ENCODE measurements around the gene FGF9.

Gene FGF9

DNA sequence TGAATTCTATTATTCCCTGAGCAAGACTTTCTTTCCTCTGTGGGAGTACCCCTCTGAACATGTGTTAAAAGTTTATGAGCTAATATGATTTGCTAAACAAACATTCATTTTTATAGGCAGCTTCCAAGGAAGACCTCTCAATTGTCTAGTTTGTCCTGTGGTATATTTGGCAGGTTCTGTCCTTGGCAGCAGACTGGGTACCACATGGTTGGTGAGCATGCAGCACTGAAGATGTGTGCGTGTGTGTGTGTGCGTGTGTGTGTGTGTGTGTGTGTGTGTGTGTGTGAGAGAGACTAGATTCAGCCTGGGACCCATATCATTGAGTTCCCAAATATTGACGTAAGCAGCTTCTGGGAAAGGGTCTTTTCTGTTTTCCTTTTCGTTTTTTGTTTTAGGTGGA is 24.0 kb downstream of the FGF9 start:
- H3K4me3 ChIP-seq = no peak overlapping the region
- no peak overlapping the region for H3K27ac ChIP-seq
- TF ChIP-seq, protein P1, sequence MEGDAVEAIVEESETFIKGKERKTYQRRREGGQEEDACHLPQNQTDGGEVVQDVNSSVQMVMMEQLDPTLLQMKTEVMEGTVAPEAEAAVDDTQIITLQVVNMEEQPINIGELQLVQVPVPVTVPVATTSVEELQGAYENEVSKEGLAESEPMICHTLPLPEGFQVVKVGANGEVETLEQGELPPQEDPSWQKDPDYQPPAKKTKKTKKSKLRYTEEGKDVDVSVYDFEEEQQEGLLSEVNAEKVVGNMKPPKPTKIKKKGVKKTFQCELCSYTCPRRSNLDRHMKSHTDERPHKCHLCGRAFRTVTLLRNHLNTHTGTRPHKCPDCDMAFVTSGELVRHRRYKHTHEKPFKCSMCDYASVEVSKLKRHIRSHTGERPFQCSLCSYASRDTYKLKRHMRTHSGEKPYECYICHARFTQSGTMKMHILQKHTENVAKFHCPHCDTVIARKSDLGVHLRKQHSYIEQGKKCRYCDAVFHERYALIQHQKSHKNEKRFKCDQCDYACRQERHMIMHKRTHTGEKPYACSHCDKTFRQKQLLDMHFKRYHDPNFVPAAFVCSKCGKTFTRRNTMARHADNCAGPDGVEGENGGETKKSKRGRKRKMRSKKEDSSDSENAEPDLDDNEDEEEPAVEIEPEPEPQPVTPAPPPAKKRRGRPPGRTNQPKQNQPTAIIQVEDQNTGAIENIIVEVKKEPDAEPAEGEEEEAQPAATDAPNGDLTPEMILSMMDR (IDR thresholded peaks at IDR 0.05) = no peak
- no peak for DNase-seq (ENCODE audit: low spot score)

DNA sequence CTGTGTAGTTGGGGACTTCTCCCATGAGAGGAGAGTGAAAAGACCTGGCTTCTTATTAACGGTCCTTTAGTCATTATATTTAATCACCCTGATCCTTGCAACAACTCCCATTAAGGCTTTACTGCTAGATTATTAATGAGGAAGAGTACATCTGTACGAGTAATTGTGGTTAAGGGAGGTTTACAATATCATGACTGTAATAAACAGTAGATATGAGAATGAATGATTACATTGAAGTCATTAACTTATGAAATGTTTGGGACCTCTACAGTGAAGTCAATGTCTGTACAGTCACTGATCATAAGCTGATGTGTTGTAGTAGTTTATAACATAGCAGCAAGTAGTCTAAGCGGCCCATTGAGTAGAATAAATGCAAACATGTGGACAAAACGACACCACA is 24.7 kb downstream of the FGF9 start:
- TF ChIP-seq, protein P1 (IDR thresholded peaks at IDR 0.05) = no peak
- no peak for DNase-seq (ENCODE audit: low spot score)
- no peak overlapping the region for H3K27ac ChIP-seq
- H3K4me3 ChIP-seq = no peak overlapping the region

DNA sequence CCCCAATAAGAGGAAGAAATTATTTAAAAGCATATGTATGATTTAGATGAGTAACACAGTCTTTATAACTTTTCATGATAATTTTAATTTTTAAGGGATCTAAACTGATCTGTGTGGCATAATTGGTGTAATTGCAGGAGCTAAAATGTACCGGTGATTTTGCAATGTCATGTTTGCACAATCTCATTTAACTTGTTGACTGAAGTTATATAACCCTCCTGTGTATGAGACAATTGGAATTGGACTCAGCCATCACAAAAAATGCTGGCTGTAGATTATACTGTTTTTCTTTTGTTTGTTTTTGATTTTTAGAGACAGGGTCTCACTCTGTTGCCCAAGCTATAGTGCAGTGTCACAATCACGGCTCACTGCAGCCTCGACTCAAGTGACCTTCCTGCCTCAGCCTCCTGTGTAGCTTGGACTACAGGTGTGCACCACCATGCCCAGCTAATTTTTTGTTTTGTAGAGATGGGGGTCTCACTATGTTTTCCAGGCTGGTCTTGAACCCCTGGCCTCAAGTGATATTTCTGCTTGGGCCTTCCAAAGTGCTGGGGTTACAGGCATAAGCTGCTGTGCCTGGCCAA is 26.1 kb downstream of the FGF9 start:
- DNase-seq (ENCODE audit: low spot score) = no peak
- Histone ChIP-seq H3K4me3 (no peak overlapping the region), H3K27ac (no peak overlapping the region)
- TF ChIP-seq, protein P1 (IDR thresholded peaks at IDR 0.05) = no peak

GRCh38 chr13:21698817-21699679 is 28.2 kb downstream of the FGF9 start:
- H3K4me3 ChIP-seq = no peak overlapping the region

GRCh38 chr13:21701460-21701859 is 30.6 kb downstream of the FGF9 start:
- TF ChIP-seq, protein P1 (IDR thresholded peaks at IDR 0.05) = no peak
- Histone ChIP-seq H3K27ac (no peak overlapping the region), H3K4me3 (no peak overlapping the region)
- DNase-seq (ENCODE audit: low spot score) = no peak

More at GRCh38 chr13:21698817-21699679, 28.2 kb downstream of the FGF9 start:
- TF ChIP-seq, protein P1 (IDR thresholded peaks at IDR 0.05) = no peak
- DNase-seq (ENCODE audit: low spot score) = no peak
- H3K27ac ChIP-seq = no peak overlapping the region

- no peak overlapping the region for H3K4me3 ChIP-seq
- TF ChIP-seq, protein P1 (IDR thresholded peaks at IDR 0.05) = no peak
- DNase-seq (ENCODE audit: low spot score) = no peak
- H3K27ac ChIP-seq = no peak overlapping the region
Observed at GRCh38 chr13:21703846-21704245, 33.0 kb downstream of the FGF9 start.

DNA sequence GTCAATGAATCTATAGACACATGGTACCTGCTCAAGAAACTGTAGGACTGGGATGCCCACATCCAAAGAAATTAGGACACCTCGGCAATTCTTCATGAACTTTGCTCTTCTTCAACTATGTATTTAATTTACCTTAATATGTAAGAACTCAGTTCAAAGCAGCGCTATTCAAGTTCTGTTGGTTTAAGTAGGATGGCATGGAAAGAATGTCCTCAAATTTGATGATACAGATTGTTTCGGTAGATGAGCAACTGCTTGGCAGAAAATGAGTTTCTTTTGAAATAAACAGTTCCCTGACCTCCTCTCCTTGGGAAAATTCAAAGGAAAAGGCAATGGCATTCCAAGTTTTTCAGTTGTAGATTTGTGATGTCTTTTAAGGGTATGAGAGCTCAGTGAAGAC is 36.7 kb downstream of the FGF9 start:
- TF ChIP-seq, protein P1 (IDR thresholded peaks at IDR 0.05) = no peak
- Histone ChIP-seq H3K27ac (no peak overlapping the region), H3K4me3 (no peak overlapping the region)
- DNase-seq (ENCODE audit: low spot score) = no peak
